OCI-LY3 (cell line): ENCODE data around the gene PEA15.

Experiments
- EZH2phosphoT487 ChIP-seq: fragments of 200-600 bp; shearing (Covaris generic); IDR thresholded peaks from 2 replicates; pipeline ENCODE4 v1.6.1; 2018; ENCODE audit warnings: antibody characterized with exemption, mixed run types, low read depth
- TF ChIP-seq, protein P1 (sequence below): fragments of 200-600, 300-600 bp; sonication (generic); IDR thresholded peaks from 2 replicates; pipeline ENCODE4 v1.5.1; 2014; ENCODE audit warnings: antibody characterized with exemption, low read length, low read depth

DNA sequence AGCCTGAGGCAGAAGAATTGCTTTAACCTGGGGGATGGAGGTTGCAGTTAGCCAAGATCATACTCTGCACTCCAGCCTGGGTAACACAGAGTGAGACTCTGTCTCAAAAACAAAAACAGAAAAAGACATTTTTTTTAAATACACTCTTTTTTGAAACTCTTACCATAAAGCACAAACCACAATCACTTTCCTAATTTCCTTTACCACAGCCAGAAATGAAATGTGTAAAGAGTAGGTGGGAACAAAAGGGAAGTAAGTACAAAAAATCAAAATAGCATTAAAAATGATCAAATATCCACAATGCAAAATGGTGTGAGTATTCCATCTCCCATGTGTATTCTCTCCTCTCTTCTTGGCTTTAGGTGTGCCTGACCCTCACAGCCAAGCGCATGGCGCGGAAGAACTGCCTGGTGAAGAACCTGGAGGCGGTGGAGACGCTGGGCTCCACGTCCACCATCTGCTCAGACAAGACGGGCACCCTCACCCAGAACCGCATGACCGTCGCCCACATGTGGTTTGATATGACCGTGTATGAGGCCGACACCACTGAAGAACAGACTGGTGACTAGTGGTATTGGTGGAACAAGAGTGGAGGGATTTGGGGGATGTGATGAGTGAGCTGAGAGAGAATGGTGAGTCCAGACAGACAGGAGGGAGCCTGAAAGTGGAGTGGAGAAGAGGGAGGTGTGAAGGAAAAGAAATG, 38.9 kb upstream of the PEA15 start:
- TF ChIP-seq, protein P1, sequence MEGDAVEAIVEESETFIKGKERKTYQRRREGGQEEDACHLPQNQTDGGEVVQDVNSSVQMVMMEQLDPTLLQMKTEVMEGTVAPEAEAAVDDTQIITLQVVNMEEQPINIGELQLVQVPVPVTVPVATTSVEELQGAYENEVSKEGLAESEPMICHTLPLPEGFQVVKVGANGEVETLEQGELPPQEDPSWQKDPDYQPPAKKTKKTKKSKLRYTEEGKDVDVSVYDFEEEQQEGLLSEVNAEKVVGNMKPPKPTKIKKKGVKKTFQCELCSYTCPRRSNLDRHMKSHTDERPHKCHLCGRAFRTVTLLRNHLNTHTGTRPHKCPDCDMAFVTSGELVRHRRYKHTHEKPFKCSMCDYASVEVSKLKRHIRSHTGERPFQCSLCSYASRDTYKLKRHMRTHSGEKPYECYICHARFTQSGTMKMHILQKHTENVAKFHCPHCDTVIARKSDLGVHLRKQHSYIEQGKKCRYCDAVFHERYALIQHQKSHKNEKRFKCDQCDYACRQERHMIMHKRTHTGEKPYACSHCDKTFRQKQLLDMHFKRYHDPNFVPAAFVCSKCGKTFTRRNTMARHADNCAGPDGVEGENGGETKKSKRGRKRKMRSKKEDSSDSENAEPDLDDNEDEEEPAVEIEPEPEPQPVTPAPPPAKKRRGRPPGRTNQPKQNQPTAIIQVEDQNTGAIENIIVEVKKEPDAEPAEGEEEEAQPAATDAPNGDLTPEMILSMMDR: no peak
- no peak for TF ChIP-seq EZH2phosphoT487
